ENCODE results near the gene PTPRK. TPM values are rescaled to one million over a fixed set of nuclear protein-coding genes. Genes with fewer than 3 reads are reported as not detected.

Gene PTPRK
- total and polyA plus RNA-seq, 8 donors, result 57.0 to 90.4 (median 78.6) TPM

DNA sequence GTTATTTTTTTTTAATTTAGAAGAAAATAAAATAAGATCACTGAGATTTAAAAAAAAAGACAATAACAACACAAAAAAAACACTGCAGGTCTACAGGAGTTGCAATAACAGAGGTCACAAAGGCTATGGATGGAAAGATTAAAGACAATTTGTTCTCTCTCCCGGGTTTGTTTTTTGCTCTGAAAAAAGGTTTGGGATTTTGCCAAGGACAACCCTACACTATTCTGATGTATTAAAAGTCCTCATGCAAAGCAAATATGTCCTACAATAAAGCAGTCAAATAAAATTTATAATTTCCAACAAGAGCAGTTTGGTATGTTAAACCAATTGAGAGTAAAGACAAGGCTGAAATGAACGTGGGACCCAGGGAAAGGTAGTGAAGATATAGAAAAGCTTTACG is 55.6 kb downstream of the PTPRK start:
- ATAC-seq (no peak), DNase-seq (no peak)
- TF ChIP-seq, protein P1, sequence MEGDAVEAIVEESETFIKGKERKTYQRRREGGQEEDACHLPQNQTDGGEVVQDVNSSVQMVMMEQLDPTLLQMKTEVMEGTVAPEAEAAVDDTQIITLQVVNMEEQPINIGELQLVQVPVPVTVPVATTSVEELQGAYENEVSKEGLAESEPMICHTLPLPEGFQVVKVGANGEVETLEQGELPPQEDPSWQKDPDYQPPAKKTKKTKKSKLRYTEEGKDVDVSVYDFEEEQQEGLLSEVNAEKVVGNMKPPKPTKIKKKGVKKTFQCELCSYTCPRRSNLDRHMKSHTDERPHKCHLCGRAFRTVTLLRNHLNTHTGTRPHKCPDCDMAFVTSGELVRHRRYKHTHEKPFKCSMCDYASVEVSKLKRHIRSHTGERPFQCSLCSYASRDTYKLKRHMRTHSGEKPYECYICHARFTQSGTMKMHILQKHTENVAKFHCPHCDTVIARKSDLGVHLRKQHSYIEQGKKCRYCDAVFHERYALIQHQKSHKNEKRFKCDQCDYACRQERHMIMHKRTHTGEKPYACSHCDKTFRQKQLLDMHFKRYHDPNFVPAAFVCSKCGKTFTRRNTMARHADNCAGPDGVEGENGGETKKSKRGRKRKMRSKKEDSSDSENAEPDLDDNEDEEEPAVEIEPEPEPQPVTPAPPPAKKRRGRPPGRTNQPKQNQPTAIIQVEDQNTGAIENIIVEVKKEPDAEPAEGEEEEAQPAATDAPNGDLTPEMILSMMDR (IDR thresholded peaks at IDR 0.05), result no peak
- Histone ChIP-seq H3K27ac (no peak overlapping the region), H3K4me3 (no peak overlapping the region), H3K9me3 (no peaks in the 10 kb centered on the region), H3K36me3 (no peaks in the 10 kb centered on the region), H3K4me1 (no peaks in the 10 kb centered on the region), H3K27me3 (no peaks in the 10 kb centered on the region)
- intact Hi-C loops (cut with DNase I), result no loop called here

- TF ChIP-seq, protein P1 (IDR thresholded peaks at IDR 0.05), result no peak
- DNase-seq (peak in 1 of 4 donors; percentile 16), ATAC-seq (peak; percentile 24)
- Histone ChIP-seq H3K27me3 (no peaks in the 10 kb centered on the region), H3K36me3 (no peaks in the 10 kb centered on the region), H3K4me1 (no peaks in the 10 kb centered on the region), H3K4me3 (no peak overlapping the region), H3K27ac (peak overlapping the region in 1 of 2 donors; percentile 2), H3K9me3 (no peaks in the 10 kb centered on the region)
- intact Hi-C loops (cut with DNase I), result no loop called here
These were observed 56.5 kb downstream of the PTPRK start for GRCh38 chr6:128463942-128464341.

- no peaks in the 10 kb centered on the region for H3K36me3 ChIP-seq
- H3K27me3 ChIP-seq, result no peaks in the 10 kb centered on the region
- H3K4me1 ChIP-seq, result no peaks in the 10 kb centered on the region
- no peaks in the 10 kb centered on the region for H3K9me3 ChIP-seq
- DNase-seq (peak in 1 of 4 donors; percentile 38), ATAC-seq (peak; percentile 73)
- H3K27ac ChIP-seq, result no peak overlapping the region
- no peak overlapping the region for H3K4me3 ChIP-seq
- intact Hi-C loops (cut with DNase I), result no loop called here
- TF ChIP-seq, protein P1 (IDR thresholded peaks at IDR 0.05), result no peak
These were observed 58.9 kb downstream of the PTPRK start for GRCh38 chr6:128461501-128461900.

- Histone ChIP-seq H3K9me3 (no peaks in the 10 kb centered on the region), H3K4me3 (no peak overlapping the region), H3K27ac (no peak overlapping the region), H3K27me3 (no peaks in the 10 kb centered on the region), H3K4me1 (no peaks in the 10 kb centered on the region), H3K36me3 (no peaks in the 10 kb centered on the region)
- ATAC-seq, result no peak
- DNase-seq, result no peak
- TF ChIP-seq, protein P1 (IDR thresholded peaks at IDR 0.05), result no peak
- intact Hi-C loops (cut with DNase I), result no loop called here
These were observed 63.7 kb downstream of the PTPRK start for GRCh38 chr6:128456510-128457230.

DNA sequence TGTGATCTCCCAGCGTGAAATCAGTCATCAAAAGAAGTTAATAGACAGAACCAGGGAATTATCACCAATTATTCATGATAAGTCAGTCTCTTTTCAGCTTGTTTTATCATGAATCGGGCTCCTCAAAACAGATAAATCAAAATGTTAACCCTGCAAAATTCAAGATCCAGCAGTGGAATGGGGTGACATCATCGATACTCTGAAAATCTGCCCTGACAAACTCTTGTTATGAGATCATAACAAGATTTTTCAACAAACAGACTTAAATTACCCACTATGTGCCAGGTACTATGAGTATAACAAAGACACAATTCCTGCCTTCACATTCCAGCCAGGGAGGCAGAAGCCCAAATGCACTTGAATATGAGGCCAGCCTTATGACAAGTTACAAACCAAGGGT is 64.4 kb downstream of the PTPRK start:
- no peaks in the 10 kb centered on the region for H3K27me3 ChIP-seq
- no peak for ATAC-seq
- H3K4me3 ChIP-seq, result no peak overlapping the region
- intact Hi-C loops (cut with DNase I), result no loop called here
- H3K36me3 ChIP-seq, result no peaks in the 10 kb centered on the region
- no peak for DNase-seq
- no peaks in the 10 kb centered on the region for H3K4me1 ChIP-seq
- no peak overlapping the region for H3K27ac ChIP-seq
- H3K9me3 ChIP-seq, result no peaks in the 10 kb centered on the region
- TF ChIP-seq, protein P1 (IDR thresholded peaks at IDR 0.05), result no peak

All from left lung (tissue), 10 donors.